Left ventricle myocardium superior (tissue), 1 donor: ENCODE measurements around the gene PLEKHH2. TPM values are rescaled to one million over a fixed set of nuclear protein-coding genes. Genes with fewer than 3 reads are reported as not detected.
"Not testable (repeated sequence)": the region's sequence is repeated elsewhere in the genome, so short reads cannot be mapped to it uniquely, and the experiment has no call there.

Experiments used
- ATAC-seq: fragments of 200-7000 bp; cut with Tn5 transposase; one replicate; pipeline ENCODE4 v1.9.1; 2020; ENCODE audit warnings: mild to moderate bottlenecking, moderate library complexity
- DNase-seq: peaks from one replicate; pipeline ENCODE4 v3.0.0-alpha.2; 2020
- intact Hi-C: fragments of 100-400 bp; cut with micrococcal nuclease; formaldehyde crosslinking; loops from one replicate; pipeline ENCODE4 v1.11.0; 2022
- total RNA-seq: library from RNA; stranded (reverse); fragmentation: NEBNext Ultra II Directional; extraction: Animal tissue kit (Norgen Biotek cat#: 25700); gene quantifications from one replicate; pipeline ENCODE4 v1.2.1, GENCODE V29; 2021
- donor health status: DM: no; HTN: yes; CAD: no; lungs with severe emphysema.

PLEKHH2 gene
- total RNA-seq, 1 donor from 2014 or later: 1.1 TPM

- intact Hi-C loops: no loop called here
- DNase-seq (no peak), ATAC-seq (no peak)
Observed at GRCh38 chr2:43634604-43635306, 2.3 kb upstream of the PLEKHH2 start.

- DNase-seq, ATAC-seq, intact Hi-C loops: not testable (repeated sequence)
Observed at GRCh38 chr2:43636153-43636552, 907 bp upstream of the PLEKHH2 start.

GRCh38 chr2:43636621-43637020 lies 439 bp upstream of the PLEKHH2 start:
- DNase-seq: no peak
- intact Hi-C loops: no loop called here
- no peak for ATAC-seq

GRCh38 chr2:43642363-43642762 lies 5.3 kb downstream of the PLEKHH2 start:
- DNase-seq (no peak), ATAC-seq (no peak)
- intact Hi-C loops: no loop called here

- intact Hi-C loops: no loop called here
- ATAC-seq: no peak
Observed at GRCh38 chr2:43643680-43644079, 6.6 kb downstream of the PLEKHH2 start.

GRCh38 chr2:43648994-43649701 lies 12.1 kb downstream of the PLEKHH2 start:
- ATAC-seq (no peak), DNase-seq (no peak)
- intact Hi-C loops: no loop called here

More at GRCh38 chr2:43643680-43644079, 6.6 kb downstream of the PLEKHH2 start:
- DNase-seq: no peak

GRCh38 chr2:43653506-43653905 lies 16.4 kb downstream of the PLEKHH2 start:
- DNase-seq: no peak
- ATAC-seq: no peak
- intact Hi-C loops: no loop called here

GRCh38 chr2:43657241-43657640 lies 20.2 kb downstream of the PLEKHH2 start:
- ATAC-seq: no peak
- intact Hi-C loops: no loop called here
- no peak for DNase-seq

- intact Hi-C loops: no loop called here
- ATAC-seq: no peak
- no peak for DNase-seq
Observed at GRCh38 chr2:43675646-43676321, 38.7 kb downstream of the PLEKHH2 start.

GRCh38 chr2:43676322-43677050 lies 39.4 kb downstream of the PLEKHH2 start, which contains the start of gene C1GALT1C1L:
Gene C1GALT1C1L, minus strand, starts transcription at chr2:43676429. Its CDS starts 107 bp downstream, at chr2:43676322.
- ATAC-seq (peak; percentile 97), DNase-seq (peak; percentile 78)
- intact Hi-C loops: no loop called here

GRCh38 chr2:43677783-43678182 lies 40.7 kb downstream of the PLEKHH2 start:
- ATAC-seq, intact Hi-C loops: not testable (repeated sequence)

GRCh38 chr2:43685357-43685756 lies 48.3 kb downstream of the PLEKHH2 start:
- intact Hi-C loops: no loop called here
- DNase-seq: no peak
- ATAC-seq: no peak

More at GRCh38 chr2:43677783-43678182, 40.7 kb downstream of the PLEKHH2 start:
- not testable (repeated sequence) for DNase-seq

GRCh38 chr2:43689999-43690398 lies 52.9 kb downstream of the PLEKHH2 start:
- DNase-seq (no peak), ATAC-seq (no peak)
- intact Hi-C loops: no loop called here

- intact Hi-C loops: no loop called here
- DNase-seq (no peak), ATAC-seq (no peak)
Observed at GRCh38 chr2:43692428-43692994, 55.5 kb downstream of the PLEKHH2 start.

- DNase-seq, intact Hi-C loops, ATAC-seq: not testable (repeated sequence)
Observed at GRCh38 chr2:43698140-43698539, 61.1 kb downstream of the PLEKHH2 start.

GRCh38 chr2:43699761-43700160 lies 62.7 kb downstream of the PLEKHH2 start:
- intact Hi-C loops: no loop called here
- ATAC-seq: no peak

GRCh38 chr2:43701111-43701510 lies 64.1 kb downstream of the PLEKHH2 start:
- no peak for ATAC-seq
- intact Hi-C loops: no loop called here

More at GRCh38 chr2:43699761-43700160, 62.7 kb downstream of the PLEKHH2 start:
- DNase-seq: no peak

GRCh38 chr2:43707255-43708015 lies 70.4 kb downstream of the PLEKHH2 start:
- intact Hi-C loops: no loop called here
- DNase-seq (peak; percentile 48), ATAC-seq (peak; percentile 94)

More at GRCh38 chr2:43701111-43701510, 64.1 kb downstream of the PLEKHH2 start:
- DNase-seq: no peak
